GM18868 (cell line): Measurements from ENCODE around the gene HVCN1.

ENCODE experiments used
- ATAC-seq: cut with Tn5 transposase; IDR thresholded peaks from one replicate; pipeline ENCODE4 v1.9.1; 2021; ENCODE audit warnings: mild to moderate bottlenecking, moderate library complexity; ENCODE audit not compliant: unreplicated experiment

Gene HVCN1

GRCh38 chr12:110699591-110700445, 10.9 kb upstream of the HVCN1 start:
- ATAC-seq = no peak

GRCh38 chr12:110698171-110698902, 9.4 kb upstream of the HVCN1 start:
- ATAC-seq = peak; percentile 90

- no peak for ATAC-seq
Measured at GRCh38 chr12:110697236-110697635, 8.3 kb upstream of the HVCN1 start.

GRCh38 chr12:110696283-110696682, 7.4 kb upstream of the HVCN1 start:
- ATAC-seq = no peak

- no peak for ATAC-seq
Measured at GRCh38 chr12:110694330-110694901, 5.5 kb upstream of the HVCN1 start.

- no peak for ATAC-seq
Measured at GRCh38 chr12:110693731-110694130, 4.8 kb upstream of the HVCN1 start.

- no peak for ATAC-seq
Measured at GRCh38 chr12:110690127-110690430, 1.2 kb upstream of the HVCN1 start.

- peak; percentile 53 for ATAC-seq
Measured at GRCh38 chr12:110689281-110690126, 589 bp upstream of the HVCN1 start.

- ATAC-seq = no peak
Measured at GRCh38 chr12:110687396-110688169, 1.3 kb downstream of the HVCN1 start.

- no peak for ATAC-seq
Measured at GRCh38 chr12:110686294-110686903, 2.5 kb downstream of the HVCN1 start.

GRCh38 chr12:110684312-110684836, 4.5 kb downstream of the HVCN1 start:
- no peak for ATAC-seq

GRCh38 chr12:110683888-110684287, 5.0 kb downstream of the HVCN1 start:
- ATAC-seq = no peak

- ATAC-seq = no peak
Measured at GRCh38 chr12:110680032-110680431, 8.9 kb downstream of the HVCN1 start.

GRCh38 chr12:110679201-110679600, 9.7 kb downstream of the HVCN1 start:
- ATAC-seq = no peak

GRCh38 chr12:110677982-110678381, 10.9 kb downstream of the HVCN1 start:
- ATAC-seq = no peak

GRCh38 chr12:110677206-110677911, 11.6 kb downstream of the HVCN1 start:
- ATAC-seq = peak; percentile 69

- no peak for ATAC-seq
Measured at GRCh38 chr12:110676171-110676570, 12.7 kb downstream of the HVCN1 start.

- ATAC-seq = peak; percentile 56
Measured at GRCh38 chr12:110670161-110670701, 18.7 kb downstream of the HVCN1 start.

- peak; percentile 34 for ATAC-seq
Measured at GRCh38 chr12:110669193-110669502, 19.8 kb downstream of the HVCN1 start.
